Endodermal cell (in vitro differentiated cells): ENCODE data around the gene DLST. TPM values are rescaled to one million over a fixed set of nuclear protein-coding genes. Genes with fewer than 3 reads are reported as not detected.
"Not testable (repeated sequence)": the region's sequence is repeated elsewhere in the genome, so short reads cannot be mapped to it uniquely, and the experiment has no call there.

Source experiments
- DNase-seq: peaks from one replicate; pipeline ENCODE4 v3.0.0-alpha.2; 2017
- H3K27ac ChIP-seq: 2 replicates; pipeline ENCODE4 v1.5.1; 2013; ENCODE audit warnings: mild to moderate bottlenecking, low read depth, low read length, moderate library complexity
- H3K27me3 ChIP-seq: 2 replicates; pipeline ENCODE4 v1.6.1; 2013; ENCODE audit warnings: mild to moderate bottlenecking, low read length, moderate library complexity; ENCODE audit not compliant: insufficient read depth, control insufficient read depth, poor library complexity, severe bottlenecking
- H3K36me3 ChIP-seq: 2 replicates; pipeline ENCODE4 v1.7.0; 2013; ENCODE audit warnings: mild to moderate bottlenecking, low read length, moderate library complexity; ENCODE audit not compliant: control insufficient read depth, insufficient read depth
- H3K4me1 ChIP-seq: one replicate; pipeline ENCODE4 v1.7.0; 2013; ENCODE audit warnings: low read length; ENCODE audit not compliant: control insufficient read depth, insufficient read depth
- H3K4me3 ChIP-seq: 2 replicates; pipeline ENCODE4 v1.5.1; 2013; ENCODE audit warnings: mild to moderate bottlenecking, low read length, moderate library complexity
- H3K9ac ChIP-seq: 2 replicates; pipeline ENCODE4 v1.6.1; 2013; ENCODE audit warnings: mild to moderate bottlenecking, low read length, moderate library complexity; ENCODE audit not compliant: poor library complexity, severe bottlenecking; ENCODE audit errors: extremely low read depth
- H3K9me3 ChIP-seq: 2 replicates; pipeline ENCODE4 v1.6.1; 2013; ENCODE audit warnings: mild to moderate bottlenecking, low read length, moderate library complexity; ENCODE audit not compliant: control insufficient read depth
- H3K27ac Mint-ChIP-seq: 2 replicates; pipeline ENCODE4 v1.8.0; 2020; ENCODE audit warnings: mixed read lengths
- H3K27me3 Mint-ChIP-seq: 2 replicates; pipeline ENCODE4 v1.8.0; 2021; ENCODE audit warnings: mild to moderate bottlenecking, mixed read lengths; ENCODE audit not compliant: insufficient read depth
- H3K36me3 Mint-ChIP-seq: 2 replicates; pipeline ENCODE4 v1.8.0; 2020; ENCODE audit warnings: low read depth, mixed read lengths
- H3K4me1 Mint-ChIP-seq: 2 replicates; pipeline ENCODE4 v1.8.0; 2020; ENCODE audit warnings: mixed read lengths
- H3K4me3 Mint-ChIP-seq: 2 replicates; pipeline ENCODE4 v1.8.0; 2020; ENCODE audit warnings: mild to moderate bottlenecking, moderate library complexity, mixed read lengths
- H3K9me3 Mint-ChIP-seq: 2 replicates; pipeline ENCODE4 v1.8.0; 2020; ENCODE audit warnings: mild to moderate bottlenecking, mixed read lengths
- CTCF ChIP-seq: fragments of 200-600 bp; sonication (generic); conservative IDR thresholded peaks from 2 replicates; pipeline ENCODE4 v1.5.0; 2021; ENCODE audit warnings: antibody characterized with exemption, mild to moderate bottlenecking
- WGBS, 2 experiments: methylation state at CpG; one replicate each; pipeline versions ENCODE4 v1.1.5 to v1.1.7; 2013; ENCODE audit warnings: missing lambda C conversion rate in 2 of 2, mixed read lengths in 1 of 2; ENCODE audit not compliant: insufficient coverage in 1 of 2, insufficient read length in 1 of 2; 5-methylcytosine and 5-hydroxymethylcytosine counted together
- total RNA-seq, 2 donors: library from RNA; stranded (reverse); fragmentation: NEBNext Ultra II Directional in 1 of 2; extraction: Animal tissue kit (Norgen Biotek cat#: 25700) in 1 of 2; gene quantifications; 2 replicates in 1 of 2; 3 replicates in 1 of 2; pipeline ENCODE4 v1.2.1, GENCODE V29; 2021

DLST gene
- total RNA-seq, 2 donors from 2014 or later, result 119 to 126 TPM

GRCh38 chr14:74929242-74929641 is 47.5 kb downstream of the DLST start:
- DNase-seq, result no peak
- Mint-ChIP-seq H3K27me3 (peaks cover 15% of the 10 kb centered on the region), H3K4me3 (no peak overlapping the region), H3K4me1 (no peaks in the 10 kb centered on the region), H3K9me3 (no peaks in the 10 kb centered on the region), H3K27ac (no peak overlapping the region), H3K36me3 (no peaks in the 10 kb centered on the region)
- Histone ChIP-seq H3K27me3 (peaks cover 22% of the 10 kb centered on the region), H3K9ac (no peak overlapping the region), H3K36me3 (no peaks in the 10 kb centered on the region), H3K27ac (no peak overlapping the region), H3K9me3 (no peaks in the 10 kb centered on the region), H3K4me1 (peaks cover under 1% of the 10 kb centered on the region), H3K4me3 (no peak overlapping the region)
- no peak for TF ChIP-seq CTCF
- 87 to 88% methylated on average over 3 to 6 of the region's 6 CpGs for WGBS, 2 experiments

- not testable (repeated sequence) for H3K9me3 ChIP-seq, H3K9me3 Mint-ChIP-seq, H3K27ac ChIP-seq, H3K4me1 Mint-ChIP-seq, H3K27ac Mint-ChIP-seq, H3K36me3 Mint-ChIP-seq, DNase-seq, H3K27me3 Mint-ChIP-seq, H3K4me3 ChIP-seq, H3K4me3 Mint-ChIP-seq, H3K36me3 ChIP-seq, H3K9ac ChIP-seq, H3K4me1 ChIP-seq
- H3K27me3 ChIP-seq, result peaks cover 12% of the 10 kb centered on the region
- 81 to 84% methylated on average over 4 to 9 of the region's 9 CpGs for WGBS, 2 experiments
Measured at GRCh38 chr14:74931744-74932143, 50.0 kb downstream of the DLST start.

- H3K4me1 ChIP-seq, result peaks cover 3% of the 10 kb centered on the region
- Mint-ChIP-seq H3K27ac (peak overlapping the region; percentile 24), H3K36me3 (no peaks in the 10 kb centered on the region), H3K4me1 (no peaks in the 10 kb centered on the region), H3K27me3 (peaks cover 3% of the 10 kb centered on the region), H3K9me3 (no peaks in the 10 kb centered on the region), H3K4me3 (no peak overlapping the region)
- H3K4me3 ChIP-seq, result no peak overlapping the region
- no peak for DNase-seq
- H3K9ac ChIP-seq, result no peak overlapping the region
- H3K9me3 ChIP-seq, result no peaks in the 10 kb centered on the region
- TF ChIP-seq CTCF, result no peak
- peaks cover 9% of the 10 kb centered on the region for H3K27me3 ChIP-seq
- no peak overlapping the region for H3K27ac ChIP-seq
- H3K36me3 ChIP-seq, result no peaks in the 10 kb centered on the region
- WGBS, 2 experiments, result 77 to 82% methylated on average over 6 of the region's 6 CpGs
Measured at GRCh38 chr14:74932401-74932901, 50.7 kb downstream of the DLST start.

GRCh38 chr14:74932936-74933335 is 51.2 kb downstream of the DLST start:
- H3K27ac ChIP-seq, H3K36me3 Mint-ChIP-seq, H3K4me1 ChIP-seq, H3K4me3 ChIP-seq, H3K4me1 Mint-ChIP-seq, H3K27me3 Mint-ChIP-seq, DNase-seq, H3K9me3 ChIP-seq, H3K36me3 ChIP-seq, H3K27me3 ChIP-seq, H3K9ac ChIP-seq, H3K27ac Mint-ChIP-seq, H3K9me3 Mint-ChIP-seq, H3K4me3 Mint-ChIP-seq: not testable (repeated sequence)
- 80% methylated on average over 2 of the region's 4 CpGs for WGBS, 2 experiments
